GM12878 (cell line): Measurements from ENCODE around the gene RAMP1. TPM values are rescaled to one million over a fixed set of nuclear protein-coding genes. Genes with fewer than 3 reads are reported as not detected.

ENCODE experiments used
- ATAC-seq: fragments of 200-7000 bp; cut with Tn5 transposase; 3 replicates; pipeline ENCODE4 v1.9.1; 2020; ENCODE audit warnings: mild to moderate bottlenecking, moderate library complexity
- BruUV-seq: library from RNA; stranded (reverse); fragments of 400-500 nt; replicated peaks from 2 replicates; lab custom pipeline; 2021; lab: Mats Ljungman, UMichigan
- CTCF ChIA-PET: fragments of 300-600 bp; sonication (Branson Sonifier 250); formaldehyde crosslinking; extraction: SDS; loops from one replicate; lab custom pipeline; 2021; ENCODE audit warnings: inconsistent platforms; lab: Yijun Ruan, JAX
- POLR2A ChIA-PET: fragments of 350-600 bp; formaldehyde crosslinking; extraction: SDS; loops from one replicate; lab custom pipeline; 2021; ENCODE audit warnings: inconsistent platforms; lab: Charles Lee
- RAD21 ChIA-PET: fragments of 300-600 bp; sonication (Branson Sonifier 250); formaldehyde crosslinking; loops from one replicate; lab custom pipeline; 2023; ENCODE audit warnings: antibody characterized with exemption; ENCODE audit not compliant: unreplicated experiment; lab: Charles Lee
- SMC1A ChIA-PET: fragments of 300-600 bp; sonication (Branson Sonifier 250); formaldehyde crosslinking; loops from one replicate; lab custom pipeline; 2023; ENCODE audit not compliant: unreplicated experiment, uncharacterized antibody; lab: Charles Lee
- DNase-seq: peaks from one replicate; pipeline ENCODE4 v3.0.0-alpha.2; 2011; ENCODE audit warnings: low read depth, low spot score
- FAIRE-seq: peaks from 3 replicates; lab custom pipeline; 2011; peaks lifted over from hg19 to GRCh38; lab: Jason Lieb, UNC
- H2AFZ ChIP-seq: 2 replicates; pipeline ENCODE4 v1.6.0; 2011; ENCODE audit warnings: low read depth, low read length, control low read depth; ENCODE audit not compliant: control insufficient read depth
- H3K27ac ChIP-seq: 2 replicates; pipeline ENCODE4 v1.5.1; 2011; ENCODE audit warnings: control low read depth; ENCODE audit not compliant: control insufficient read depth, insufficient read depth
- H3K27me3 ChIP-seq, 2 experiments: replicated peaks in 1 of 2; 2 replicates each; pipeline versions ENCODE4 v1.6.0 to v1.6.1; 2011; ENCODE audit warnings: low read length in 1 of 2; ENCODE audit not compliant: control insufficient read depth in 2 of 2, insufficient read depth in 2 of 2
- H3K36me3 ChIP-seq, 2 experiments: 2 replicates each; pipeline ENCODE4 v1.5.1; 2011; ENCODE audit warnings: low read length in 1 of 2; ENCODE audit not compliant: control insufficient read depth in 2 of 2, insufficient read depth in 2 of 2
- H3K4me1 ChIP-seq: 2 replicates; pipeline ENCODE4 v1.6.1; 2011; ENCODE audit warnings: mild to moderate bottlenecking, low read length, moderate library complexity, mixed read lengths; ENCODE audit not compliant: control insufficient read depth, insufficient read depth
- H3K4me2 ChIP-seq: 2 replicates; pipeline ENCODE4 v1.6.0; 2011; ENCODE audit warnings: control low read depth; ENCODE audit not compliant: control insufficient read depth, insufficient read depth
- H3K4me3 ChIP-seq: fragments of 200-600 bp; sonication (generic); 2 replicates; pipeline ENCODE4 v1.5.1; 2016
- H3K79me2 ChIP-seq: 2 replicates; pipeline ENCODE4 v1.6.0; 2011; ENCODE audit warnings: low read length; ENCODE audit not compliant: control insufficient read depth, insufficient read depth
- H3K9ac ChIP-seq: 2 replicates; pipeline ENCODE4 v1.8.0; 2011; ENCODE audit warnings: low read length, control low read depth, mixed read lengths; ENCODE audit not compliant: control insufficient read depth, insufficient read depth
- H3K9me3 ChIP-seq: replicated peaks from 3 replicates; pipeline ENCODE4 v1.5.1; 2011; ENCODE audit warnings: mild to moderate bottlenecking, low read length; ENCODE audit not compliant: control insufficient read depth, insufficient read depth
- H4K20me1 ChIP-seq: 2 replicates; pipeline ENCODE4 v1.6.0; 2011; ENCODE audit not compliant: control insufficient read depth, insufficient read depth
- FOS ChIP-seq: IDR thresholded peaks from 3 replicates; pipeline ENCODE4 v1.6.1; 2011; ENCODE audit warnings: borderline replicate concordance; ENCODE audit not compliant: insufficient read length; ENCODE audit errors: extremely low read depth
- FOXK2 ChIP-seq: fragments of 450-650 bp; IDR thresholded peaks from 2 replicates; pipeline ENCODE4 v1.6.1; 2017; ENCODE audit warnings: mild to moderate bottlenecking, moderate library complexity
- GATAD2B ChIP-seq: fragments of 450-650 bp; conservative IDR thresholded peaks from 2 replicates; pipeline ENCODE4 v1.6.1; 2017; ENCODE audit warnings: low read depth, mild to moderate bottlenecking, moderate library complexity
- HDAC2 ChIP-seq: fragments of 200-600 bp; sonication (generic); IDR thresholded peaks from 2 replicates; pipeline ENCODE4 v1.6.1; 2017
- IKZF2 ChIP-seq, 2 experiments: fragments of 450-650 bp; IDR thresholded peaks; 2 replicates each; pipeline ENCODE4 v1.6.1; 2017; ENCODE audit warnings: mild to moderate bottlenecking in 2 of 2, moderate library complexity in 2 of 2
- KDM1A ChIP-seq: fragments of 200-600 bp; sonication (generic); IDR thresholded peaks from 2 replicates; pipeline ENCODE4 v1.6.1; 2016; ENCODE audit warnings: borderline replicate concordance
- NRF1 ChIP-seq: conservative IDR thresholded peaks from 2 replicates; pipeline ENCODE4 v1.6.1; 2011; ENCODE audit warnings: mild to moderate bottlenecking, low read depth, low read length, improper control_type of control experiment
- RB1 ChIP-seq: fragments of 450-650 bp; formaldehyde crosslinking; IDR thresholded peaks from 2 replicates; pipeline ENCODE4 v1.6.1; 2017; ENCODE audit warnings: mild to moderate bottlenecking, borderline replicate concordance
- SRF ChIP-seq, 2 experiments: IDR thresholded peaks; 2 replicates each; pipeline ENCODE4 v1.6.1; 2011; ENCODE audit warnings: low read depth in 2 of 2, low read length in 2 of 2, mild to moderate bottlenecking in 1 of 2, moderate library complexity in 1 of 2
- TCF12 ChIP-seq: IDR thresholded peaks from 2 replicates; pipeline ENCODE4 v1.6.1; 2011; ENCODE audit warnings: low read depth, mild to moderate bottlenecking, low read length
- YY1 ChIP-seq: IDR thresholded peaks from 2 replicates; pipeline ENCODE4 v1.6.1; 2011; ENCODE audit warnings: low read depth, mild to moderate bottlenecking, low read length
- ZNF207 ChIP-seq: fragments of 450-650 bp; IDR thresholded peaks from 2 replicates; pipeline ENCODE4 v1.6.1; 2014; ENCODE audit warnings: antibody characterized with exemption, mild to moderate bottlenecking, borderline replicate concordance
- WGBS: methylation state at CpG from one replicate; pipeline ENCODE4 v1.1.6; 2016; ENCODE audit warnings: low lambda C conversion rate; ENCODE audit not compliant: insufficient replicate concordance, insufficient coverage; ENCODE audit errors: missing lambda C conversion rate; 5-methylcytosine and 5-hydroxymethylcytosine counted together
- in situ Hi-C: fragments of 300-500 bp; cut with MboI; formaldehyde crosslinking; loops from 9 replicates; pipeline ENCODE4 v1.14.3; 2018; ENCODE audit warnings: mixed read lengths
- intact Hi-C: fragments of 100-400 bp; cut with micrococcal nuclease; formaldehyde crosslinking; loops from one replicate; pipeline ENCODE4 v1.14.2; 2022; ENCODE audit not compliant: unreplicated experiment
- polyA plus RNA-seq, 11 experiments: library from polyadenylated mRNA; depleted of rRNA in 4 of 11; unstranded in 6 of 11; stranded (reverse) in 5 of 11; fragments of >200 nt; fragmentation: Nextera tagmentation in 4 of 11; fragmentation: Illumina TruSeq in 1 of 11; extraction: Ambion mirVana in 4 of 11; extraction: Trizol in 1 of 11; gene quantifications; 1 replicate in 1 of 11; 2 replicates in 10 of 11; pipeline versions ENCODE4 v1.2.1 to v1.2.3, GENCODE V29; 2011 to 2016; ENCODE audit warnings: inconsistent platforms in 2 of 11, missing spikeins in 2 of 11, low read depth in 1 of 11
- total RNA-seq, 4 experiments: library from RNA; depleted of rRNA in 3 of 4; stranded (reverse); fragments of >200 nt in 3 of 4; fragmentation: Illumina TruSeq in 1 of 4; extraction: Trizol in 1 of 4; gene quantifications; 2 replicates each; pipeline versions ENCODE4 v1.2.1 to v1.2.3, GENCODE V29; 2013 to 2021
- TF ChIP-seq, protein P1 (sequence below): IDR thresholded peaks from 2 replicates; pipeline ENCODE4 v1.6.1; 2011; ENCODE audit warnings: mild to moderate bottlenecking, low read depth, low read length, moderate library complexity; ENCODE audit not compliant: insufficient replicate concordance
- TF ChIP-seq, protein P2 (sequence below): fragments of 450-650 bp; IDR thresholded peaks from 2 replicates; pipeline ENCODE4 v1.6.1; 2017; ENCODE audit warnings: mild to moderate bottlenecking, low read depth, inconsistent platforms; ENCODE audit not compliant: poor library complexity, severe bottlenecking
- TF ChIP-seq, protein P3 (sequence below): fragments of 450-650 bp; formaldehyde crosslinking; IDR thresholded peaks from 2 replicates; pipeline ENCODE4 v1.4.0; 2020; ENCODE audit warnings: mild to moderate bottlenecking, moderate library complexity

RAMP1 gene
- total and polyA plus RNA-seq, 10 of the 15 experiments (the other 5 are each of a cell fraction or from before 2014, with no cell fraction given): 0.11 to 0.19 (median 0.12) TPM; not detected in 7

DNA sequence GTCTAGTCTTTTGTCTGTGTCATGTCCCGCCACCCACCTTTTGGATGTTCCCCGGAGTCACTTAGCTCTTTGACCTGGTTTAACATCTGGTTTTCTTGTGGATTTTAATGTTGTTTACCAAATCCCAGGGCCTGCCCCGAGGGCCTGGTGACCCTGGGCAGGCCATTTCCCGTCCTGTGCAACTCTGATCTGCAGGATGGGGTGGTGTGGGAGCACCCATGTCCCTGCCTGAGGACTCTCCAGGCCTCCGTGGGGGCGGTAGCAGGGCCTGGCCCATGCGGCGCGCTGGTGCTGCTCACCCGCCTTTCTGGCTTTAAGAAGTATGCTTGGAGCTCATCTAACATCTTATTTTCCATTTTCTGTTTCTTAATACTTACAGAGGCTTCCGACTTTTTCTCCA lies 10.7 kb downstream of the RAMP1 start (continued):
- TF ChIP-seq, protein P1, sequence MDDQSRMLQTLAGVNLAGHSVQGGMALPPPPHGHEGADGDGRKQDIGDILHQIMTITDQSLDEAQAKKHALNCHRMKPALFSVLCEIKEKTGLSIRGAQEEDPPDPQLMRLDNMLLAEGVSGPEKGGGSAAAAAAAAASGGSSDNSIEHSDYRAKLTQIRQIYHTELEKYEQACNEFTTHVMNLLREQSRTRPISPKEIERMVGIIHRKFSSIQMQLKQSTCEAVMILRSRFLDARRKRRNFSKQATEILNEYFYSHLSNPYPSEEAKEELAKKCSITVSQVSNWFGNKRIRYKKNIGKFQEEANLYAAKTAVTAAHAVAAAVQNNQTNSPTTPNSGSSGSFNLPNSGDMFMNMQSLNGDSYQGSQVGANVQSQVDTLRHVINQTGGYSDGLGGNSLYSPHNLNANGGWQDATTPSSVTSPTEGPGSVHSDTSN: no peak

DNA sequence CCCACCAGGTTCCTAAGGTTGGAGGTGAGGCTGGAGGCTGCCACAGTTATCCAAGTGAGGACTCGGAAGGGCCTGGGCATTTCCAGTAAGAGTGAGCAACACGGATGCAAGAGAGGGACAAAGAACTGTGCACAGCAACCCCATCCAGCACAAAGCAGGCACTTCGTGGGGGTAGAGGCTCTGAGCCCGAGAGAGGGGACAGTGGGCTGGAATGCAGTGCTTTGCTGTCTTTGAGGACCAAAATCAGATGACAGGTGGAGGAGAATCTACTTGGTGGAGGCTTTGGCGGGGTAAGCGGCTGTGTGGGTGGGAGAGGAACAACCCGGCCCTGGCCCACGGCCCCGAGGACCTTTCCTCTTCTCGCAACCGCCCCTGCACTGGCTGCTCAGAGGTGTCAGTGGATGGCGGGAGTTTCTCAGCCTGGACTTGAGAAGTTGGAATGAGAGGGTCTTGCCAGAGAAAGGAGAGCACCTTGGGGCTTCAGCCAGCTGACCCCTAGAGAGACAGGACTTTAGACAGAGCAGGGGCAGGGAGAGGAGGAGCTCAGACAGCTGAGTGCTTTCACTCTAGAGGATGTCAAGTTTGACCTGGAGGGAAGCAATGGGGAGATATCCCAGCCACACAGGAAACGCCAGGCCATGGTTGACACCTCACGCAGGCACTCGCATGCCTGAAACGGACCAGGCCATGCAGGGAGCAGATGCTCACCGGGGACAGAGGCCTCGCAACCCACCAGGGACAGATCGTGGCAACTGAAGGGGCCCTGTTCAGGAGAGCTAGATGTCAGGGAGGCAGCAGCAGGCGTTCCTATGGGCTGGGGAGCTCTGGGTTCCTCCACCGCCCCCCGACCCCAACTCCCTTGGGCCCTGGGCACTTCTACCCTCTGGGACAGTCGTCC lies 11.6 kb downstream of the RAMP1 start:
- DNase-seq: no peak
- Histone ChIP-seq H3K9me3 (no peaks in the 10 kb centered on the region), H3K9ac (no peak overlapping the region), H3K79me2 (no peaks in the 10 kb centered on the region), H3K27me3 (no peaks in the 10 kb centered on the region; a peak in 1 of 4 replicates), H3K27ac (no peak overlapping the region), H3K4me3 (no peak overlapping the region), H3K4me1 (peaks cover 5% of the 10 kb centered on the region), H3K36me3 (no peaks in the 10 kb centered on the region), H3K4me2 (no peak overlapping the region), H4K20me1 (no peaks in the 10 kb centered on the region), H2AFZ (no peak overlapping the region)
- 40% methylated on average over 23 of the region's 23 CpGs for WGBS
- ChIA-PET POLR2A (no interaction called here), CTCF (no interaction called here), SMC1A (no interaction called here), RAD21 (no interaction called here)
- in situ Hi-C loops: no loop called here
- FAIRE-seq: no peak
- ATAC-seq: no peak
- intact Hi-C loops: no loop called here
- BruUV-seq: no TSS peak
- TF ChIP-seq YY1 (no peak), ZNF207 (no peak), NRF1 (no peak), IKZF2 (IDR thresholded peaks at IDR 0.05) (no peak), FOS (no peak), HDAC2 (no peak), GATAD2B (no peak), SRF (IDR thresholded peaks at IDR 0.05; ENCODE audit: low read depth in 2 of 2, low read length in 2 of 2) (no peak), TCF12 (no peak), FOXK2 (no peak), KDM1A (no peak), RB1 (no peak)
- TF ChIP-seq, protein P2, sequence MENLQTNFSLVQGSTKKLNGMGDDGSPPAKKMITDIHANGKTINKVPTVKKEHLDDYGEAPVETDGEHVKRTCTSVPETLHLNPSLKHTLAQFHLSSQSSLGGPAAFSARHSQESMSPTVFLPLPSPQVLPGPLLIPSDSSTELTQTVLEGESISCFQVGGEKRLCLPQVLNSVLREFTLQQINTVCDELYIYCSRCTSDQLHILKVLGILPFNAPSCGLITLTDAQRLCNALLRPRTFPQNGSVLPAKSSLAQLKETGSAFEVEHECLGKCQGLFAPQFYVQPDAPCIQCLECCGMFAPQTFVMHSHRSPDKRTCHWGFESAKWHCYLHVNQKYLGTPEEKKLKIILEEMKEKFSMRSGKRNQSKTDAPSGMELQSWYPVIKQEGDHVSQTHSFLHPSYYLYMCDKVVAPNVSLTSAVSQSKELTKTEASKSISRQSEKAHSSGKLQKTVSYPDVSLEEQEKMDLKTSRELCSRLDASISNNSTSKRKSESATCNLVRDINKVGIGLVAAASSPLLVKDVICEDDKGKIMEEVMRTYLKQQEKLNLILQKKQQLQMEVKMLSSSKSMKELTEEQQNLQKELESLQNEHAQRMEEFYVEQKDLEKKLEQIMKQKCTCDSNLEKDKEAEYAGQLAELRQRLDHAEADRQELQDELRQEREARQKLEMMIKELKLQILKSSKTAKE: no peak
- TF ChIP-seq, protein P3, sequence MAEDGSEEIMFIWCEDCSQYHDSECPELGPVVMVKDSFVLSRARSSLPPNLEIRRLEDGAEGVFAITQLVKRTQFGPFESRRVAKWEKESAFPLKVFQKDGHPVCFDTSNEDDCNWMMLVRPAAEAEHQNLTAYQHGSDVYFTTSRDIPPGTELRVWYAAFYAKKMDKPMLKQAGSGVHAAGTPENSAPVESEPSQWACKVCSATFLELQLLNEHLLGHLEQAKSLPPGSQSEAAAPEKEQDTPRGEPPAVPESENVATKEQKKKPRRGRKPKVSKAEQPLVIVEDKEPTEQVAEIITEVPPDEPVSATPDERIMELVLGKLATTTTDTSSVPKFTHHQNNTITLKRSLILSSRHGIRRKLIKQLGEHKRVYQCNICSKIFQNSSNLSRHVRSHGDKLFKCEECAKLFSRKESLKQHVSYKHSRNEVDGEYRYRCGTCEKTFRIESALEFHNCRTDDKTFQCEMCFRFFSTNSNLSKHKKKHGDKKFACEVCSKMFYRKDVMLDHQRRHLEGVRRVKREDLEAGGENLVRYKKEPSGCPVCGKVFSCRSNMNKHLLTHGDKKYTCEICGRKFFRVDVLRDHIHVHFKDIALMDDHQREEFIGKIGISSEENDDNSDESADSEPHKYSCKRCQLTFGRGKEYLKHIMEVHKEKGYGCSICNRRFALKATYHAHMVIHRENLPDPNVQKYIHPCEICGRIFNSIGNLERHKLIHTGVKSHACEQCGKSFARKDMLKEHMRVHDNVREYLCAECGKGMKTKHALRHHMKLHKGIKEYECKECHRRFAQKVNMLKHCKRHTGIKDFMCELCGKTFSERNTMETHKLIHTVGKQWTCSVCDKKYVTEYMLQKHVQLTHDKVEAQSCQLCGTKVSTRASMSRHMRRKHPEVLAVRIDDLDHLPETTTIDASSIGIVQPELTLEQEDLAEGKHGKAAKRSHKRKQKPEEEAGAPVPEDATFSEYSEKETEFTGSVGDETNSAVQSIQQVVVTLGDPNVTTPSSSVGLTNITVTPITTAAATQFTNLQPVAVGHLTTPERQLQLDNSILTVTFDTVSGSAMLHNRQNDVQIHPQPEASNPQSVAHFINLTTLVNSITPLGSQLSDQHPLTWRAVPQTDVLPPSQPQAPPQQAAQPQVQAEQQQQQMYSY (CRISPR knock-in tag): no peak
